Measurements from ENCODE around the gene MUL1.

MUL1 gene

DNA sequence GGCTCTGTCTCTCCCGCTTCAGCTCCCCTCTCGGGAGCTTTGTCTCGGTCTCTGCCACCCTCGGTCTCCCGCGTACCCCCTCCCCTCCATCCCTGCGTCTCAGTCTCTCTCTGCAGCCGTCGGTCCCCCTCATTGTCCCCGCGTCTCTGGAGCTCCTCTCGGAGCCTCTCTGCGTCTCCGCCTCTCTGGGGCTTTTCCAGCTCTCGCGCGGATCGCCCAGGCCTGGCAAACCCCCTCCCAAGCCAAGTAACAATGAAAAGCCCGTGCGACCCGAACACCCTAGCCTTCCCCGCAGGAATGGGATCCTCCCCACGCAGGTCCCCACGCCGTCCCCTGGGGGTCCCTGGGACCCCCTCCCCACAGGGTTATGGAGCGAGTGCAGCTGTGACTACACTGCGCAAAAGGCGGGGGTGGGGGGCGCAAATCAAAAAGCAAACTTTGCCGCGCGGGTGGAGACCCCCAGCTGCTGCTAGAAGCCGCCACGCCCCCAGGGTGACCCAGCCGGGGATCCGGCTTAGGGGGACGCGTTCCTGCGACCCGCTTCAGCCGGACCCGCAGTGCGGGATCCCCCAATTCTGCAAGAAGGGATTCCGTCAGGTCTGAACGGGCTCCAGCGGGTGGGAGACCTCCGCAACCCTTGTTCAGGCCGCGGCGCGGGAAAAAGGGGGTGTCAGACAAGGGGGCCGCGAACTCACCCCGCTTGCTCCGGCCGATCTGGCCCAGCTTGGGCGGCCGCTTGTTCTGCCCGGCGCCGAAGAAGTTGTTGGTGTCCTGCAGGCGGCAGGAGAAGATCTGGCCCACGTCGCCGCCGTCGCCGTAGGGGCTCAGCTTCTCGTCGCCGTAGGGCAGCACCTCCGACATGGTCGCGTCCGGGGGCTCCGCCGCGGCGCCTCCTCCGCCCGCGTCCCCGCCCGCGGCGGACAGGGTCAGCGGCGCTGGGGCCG lies 23.2 kb downstream of the MUL1 start:
- no peaks in the 10 kb centered on the region for H3K9me3 Mint-ChIP-seq
- peaks cover 61% of the 10 kb centered on the region for H3K27me3 Mint-ChIP-seq
- ATAC-seq (no peak), DNase-seq (no peak)
- H3K4me3 Mint-ChIP-seq: peak overlapping the region; percentile 72
- no peaks in the 10 kb centered on the region for H3K36me3 Mint-ChIP-seq (ENCODE audit: low read depth)
- H3K27ac Mint-ChIP-seq: no peak overlapping the region
- peaks cover 19% of the 10 kb centered on the region for H3K4me1 Mint-ChIP-seq

DNA sequence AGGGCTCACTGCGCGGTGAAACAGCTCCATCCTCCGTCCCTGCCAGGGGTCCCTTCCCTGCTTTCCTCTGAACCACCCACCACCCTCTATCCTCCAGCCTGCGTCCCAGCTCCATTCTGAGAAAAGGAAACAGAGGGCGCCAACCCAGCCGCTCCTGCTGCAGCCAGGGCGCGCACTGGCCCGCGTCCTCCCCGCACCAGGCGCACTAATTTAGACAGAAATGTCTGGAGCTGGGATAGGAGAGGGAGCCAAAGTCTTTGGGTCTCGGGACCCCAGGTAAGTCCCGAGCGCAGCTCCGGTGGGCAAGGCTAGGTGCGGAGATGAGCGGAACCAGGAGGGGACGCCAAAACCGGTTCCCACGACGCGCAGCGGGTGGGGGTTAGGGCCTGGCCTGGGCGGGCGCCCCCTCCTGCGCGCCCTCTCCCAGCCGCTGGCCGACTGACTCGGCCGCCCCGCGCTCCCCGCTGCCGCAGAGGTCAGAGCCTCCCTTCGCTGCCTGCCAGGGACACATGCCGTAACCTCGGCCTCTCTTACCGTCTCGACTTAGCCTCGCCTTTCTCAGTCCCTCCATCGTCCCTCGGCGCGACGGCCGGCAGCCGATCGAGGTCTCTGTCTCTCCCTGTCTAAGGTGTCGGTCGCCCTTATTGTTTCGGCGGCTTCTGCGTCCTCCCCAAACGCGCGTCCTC lies 24.0 kb downstream of the MUL1 start:
- Mint-ChIP-seq H3K4me3 (peak overlapping the region; percentile 72), H3K4me1 (peaks cover 19% of the 10 kb centered on the region), H3K36me3 (ENCODE audit: low read depth) (no peaks in the 10 kb centered on the region), H3K27ac (no peak overlapping the region), H3K27me3 (peaks cover 64% of the 10 kb centered on the region), H3K9me3 (no peaks in the 10 kb centered on the region)
- ATAC-seq (no peak), DNase-seq (no peak)

DNA sequence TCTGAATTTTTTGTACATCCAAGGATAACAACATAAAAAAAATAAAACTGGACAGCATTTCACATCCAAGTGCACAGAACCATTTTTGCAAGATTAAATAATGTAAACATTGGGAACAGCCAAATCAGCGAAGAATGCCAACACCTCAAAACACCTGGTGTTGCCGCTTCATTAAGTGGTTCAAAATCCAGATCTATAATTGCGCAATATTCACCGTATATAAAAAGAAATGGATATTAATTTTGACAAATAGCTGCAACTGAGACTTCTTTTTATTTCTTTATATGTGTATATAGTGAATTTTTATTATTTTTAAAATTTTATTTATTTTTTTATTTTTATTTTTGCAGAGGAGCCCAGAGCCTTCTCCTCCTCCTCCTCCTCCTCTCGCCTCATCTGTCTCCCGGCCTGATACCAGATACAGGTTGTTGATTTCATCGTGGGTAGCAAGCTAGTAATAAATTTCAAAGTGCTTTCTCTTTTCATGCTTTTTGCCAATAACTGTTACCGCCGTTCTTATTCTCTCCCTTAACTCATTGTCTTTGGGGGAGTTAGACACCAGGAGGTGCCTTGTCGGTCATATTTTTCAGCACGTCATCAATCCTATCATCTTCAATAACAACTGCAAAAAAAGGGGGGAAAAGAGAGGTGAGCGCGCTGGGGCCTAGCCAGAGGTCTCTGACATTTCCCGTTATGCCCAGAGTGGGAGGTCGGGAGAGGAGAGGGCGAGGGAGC lies 24.7 kb downstream of the MUL1 start:
- H3K27me3 Mint-ChIP-seq: peaks cover 63% of the 10 kb centered on the region
- DNase-seq (no peak), ATAC-seq (no peak)
- H3K27ac Mint-ChIP-seq: no peak overlapping the region
- peaks cover 19% of the 10 kb centered on the region for H3K4me1 Mint-ChIP-seq
- no peaks in the 10 kb centered on the region for H3K9me3 Mint-ChIP-seq
- H3K4me3 Mint-ChIP-seq: no peak overlapping the region
- H3K36me3 Mint-ChIP-seq (ENCODE audit: low read depth): no peaks in the 10 kb centered on the region

DNA sequence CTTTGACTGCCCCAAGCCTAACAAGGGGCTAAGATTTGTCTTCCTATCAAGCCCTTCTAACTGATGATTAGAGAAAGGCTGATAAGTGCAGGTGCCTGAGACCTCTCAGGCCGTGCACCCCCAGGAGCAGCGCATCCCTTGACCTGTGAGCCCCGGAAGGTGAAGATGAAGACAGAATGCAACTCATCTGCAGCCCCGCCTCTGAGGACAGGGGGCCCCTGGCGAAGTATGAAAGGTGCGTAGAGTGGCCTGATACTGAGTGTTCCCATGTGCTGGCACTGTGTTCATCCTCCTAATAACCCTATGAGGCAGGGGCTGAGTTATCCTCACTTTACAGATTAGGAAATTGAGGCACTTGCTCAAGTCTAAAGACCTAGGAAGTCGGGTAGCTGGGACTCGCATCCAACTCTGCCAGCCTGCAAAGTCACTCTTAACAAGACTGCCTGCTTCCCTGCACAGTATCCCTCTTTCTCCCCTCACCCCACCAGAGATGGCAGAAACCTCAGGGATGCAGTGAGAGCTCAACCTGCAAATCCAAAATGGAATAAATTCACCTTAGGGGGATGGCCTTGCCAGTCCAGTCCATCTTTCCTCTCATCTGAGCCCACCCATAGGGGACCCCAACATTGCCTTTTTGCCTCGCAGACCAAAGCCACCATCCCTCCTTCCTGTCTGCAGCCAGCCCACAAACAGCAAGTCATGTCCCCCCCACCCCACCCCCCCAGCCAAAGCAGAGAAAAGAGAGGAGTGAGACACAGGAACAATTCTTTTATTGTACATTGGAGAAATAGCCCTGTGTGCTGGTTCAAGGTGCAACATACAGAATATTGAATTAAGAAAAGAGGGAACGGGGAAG lies 26.1 kb downstream of the MUL1 start:
- DNase-seq (no peak), ATAC-seq (no peak)
- Mint-ChIP-seq H3K9me3 (no peaks in the 10 kb centered on the region), H3K36me3 (ENCODE audit: low read depth) (no peaks in the 10 kb centered on the region), H3K4me1 (peaks cover 16% of the 10 kb centered on the region), H3K27me3 (peaks cover 62% of the 10 kb centered on the region), H3K4me3 (no peak overlapping the region), H3K27ac (no peak overlapping the region)

DNA sequence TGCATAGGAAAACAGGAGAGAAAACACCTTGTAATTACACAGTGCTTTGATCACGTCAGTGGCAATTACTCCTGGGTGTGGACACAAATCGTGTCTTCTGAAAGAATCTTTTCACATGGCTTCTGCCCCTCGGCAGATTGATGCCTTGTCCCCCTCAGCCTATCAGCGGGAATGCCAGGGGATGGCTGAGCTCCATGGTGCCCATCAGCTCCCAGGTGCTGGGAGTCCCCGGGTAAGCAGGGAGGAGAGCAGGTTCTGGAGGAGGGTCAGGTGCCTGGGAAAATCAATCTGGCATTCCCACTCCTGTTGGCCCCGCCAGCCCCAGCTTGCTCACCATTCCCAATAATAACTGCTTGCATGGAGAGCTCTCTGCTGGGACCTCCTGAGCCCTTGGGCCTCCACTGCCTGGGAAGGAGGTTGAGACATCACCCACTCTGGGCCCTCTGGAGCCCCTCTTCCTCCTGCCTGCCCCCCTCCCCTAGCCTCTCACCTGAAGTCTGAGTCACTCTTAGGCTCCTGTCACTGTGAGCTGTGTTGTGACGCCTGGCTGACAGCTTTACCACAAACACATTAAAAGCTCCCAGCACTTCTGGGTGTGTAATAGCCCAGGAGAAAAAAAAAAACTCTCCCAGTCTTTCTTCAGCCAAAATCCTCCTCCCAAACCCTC lies 26.9 kb downstream of the MUL1 start:
- H3K9me3 Mint-ChIP-seq: no peaks in the 10 kb centered on the region
- ATAC-seq (no peak), DNase-seq (no peak)
- H3K27me3 Mint-ChIP-seq: peaks cover 68% of the 10 kb centered on the region
- H3K36me3 Mint-ChIP-seq (ENCODE audit: low read depth): no peaks in the 10 kb centered on the region
- peaks cover 16% of the 10 kb centered on the region for H3K4me1 Mint-ChIP-seq
- H3K27ac Mint-ChIP-seq: no peak overlapping the region
- no peak overlapping the region for H3K4me3 Mint-ChIP-seq

DNA sequence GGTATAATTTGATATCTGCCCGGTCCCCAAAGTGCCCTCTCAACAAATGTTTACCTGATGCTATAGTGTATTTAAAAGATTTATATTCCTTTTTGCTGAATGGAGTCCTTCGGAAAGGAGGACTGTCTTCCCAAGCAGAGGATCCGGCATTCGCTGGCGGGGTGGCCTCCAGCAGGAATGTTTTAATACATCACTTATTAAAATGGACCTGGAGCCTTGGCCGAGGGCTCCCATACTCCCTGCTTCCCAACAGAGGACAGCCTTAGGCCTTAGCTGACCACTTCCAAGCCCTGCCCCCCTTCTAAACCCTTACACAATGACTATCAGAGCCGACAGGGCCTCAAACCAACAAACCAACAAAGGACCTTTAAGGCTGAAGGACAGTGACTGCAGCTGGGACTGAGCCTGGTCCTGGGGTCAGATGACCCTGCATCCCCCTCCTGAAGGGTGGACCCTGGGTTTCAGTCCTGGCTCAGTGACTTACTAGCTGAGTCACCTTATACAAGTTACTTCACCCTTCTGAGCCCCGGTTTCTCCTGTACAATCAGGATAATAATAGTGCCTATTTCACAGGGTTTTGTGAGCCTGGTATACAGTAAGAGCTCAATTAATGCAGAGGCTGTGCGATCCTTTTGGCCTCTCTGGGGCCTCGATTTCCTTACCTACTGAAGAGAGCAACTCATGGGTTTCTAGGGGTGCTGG lies 27.6 kb downstream of the MUL1 start:
- no peaks in the 10 kb centered on the region for H3K9me3 Mint-ChIP-seq
- ATAC-seq (no peak), DNase-seq (no peak)
- no peak overlapping the region for H3K4me3 Mint-ChIP-seq
- H3K27ac Mint-ChIP-seq: no peak overlapping the region
- H3K36me3 Mint-ChIP-seq (ENCODE audit: low read depth): no peaks in the 10 kb centered on the region
- peaks cover 72% of the 10 kb centered on the region for H3K27me3 Mint-ChIP-seq
- peaks cover 13% of the 10 kb centered on the region for H3K4me1 Mint-ChIP-seq

DNA sequence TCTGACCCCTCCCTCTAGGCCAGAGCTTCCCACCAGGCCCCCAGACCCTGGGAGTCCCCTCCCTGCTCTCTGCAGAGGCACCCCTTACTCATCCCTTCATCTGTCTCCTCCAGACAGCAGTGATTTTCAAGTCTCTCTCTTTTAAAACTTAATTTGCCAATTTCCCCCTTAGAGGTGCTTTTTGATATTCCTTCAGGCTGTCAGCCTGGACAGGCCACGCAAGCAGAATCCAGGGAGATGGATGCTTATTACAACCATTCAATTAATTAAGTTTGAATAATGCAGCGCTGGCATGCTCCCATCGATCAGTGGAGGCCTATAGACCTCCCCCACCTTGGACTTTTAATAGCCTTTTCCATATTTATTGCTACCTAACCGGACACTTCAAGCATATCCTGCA lies 28.1 kb downstream of the MUL1 start:
- Mint-ChIP-seq H3K4me3 (no peak overlapping the region), H3K27ac (no peak overlapping the region), H3K36me3 (ENCODE audit: low read depth) (no peaks in the 10 kb centered on the region), H3K27me3 (peaks cover 78% of the 10 kb centered on the region), H3K4me1 (peaks cover 13% of the 10 kb centered on the region), H3K9me3 (no peaks in the 10 kb centered on the region)
- DNase-seq: no peak
- no peak for ATAC-seq

DNA sequence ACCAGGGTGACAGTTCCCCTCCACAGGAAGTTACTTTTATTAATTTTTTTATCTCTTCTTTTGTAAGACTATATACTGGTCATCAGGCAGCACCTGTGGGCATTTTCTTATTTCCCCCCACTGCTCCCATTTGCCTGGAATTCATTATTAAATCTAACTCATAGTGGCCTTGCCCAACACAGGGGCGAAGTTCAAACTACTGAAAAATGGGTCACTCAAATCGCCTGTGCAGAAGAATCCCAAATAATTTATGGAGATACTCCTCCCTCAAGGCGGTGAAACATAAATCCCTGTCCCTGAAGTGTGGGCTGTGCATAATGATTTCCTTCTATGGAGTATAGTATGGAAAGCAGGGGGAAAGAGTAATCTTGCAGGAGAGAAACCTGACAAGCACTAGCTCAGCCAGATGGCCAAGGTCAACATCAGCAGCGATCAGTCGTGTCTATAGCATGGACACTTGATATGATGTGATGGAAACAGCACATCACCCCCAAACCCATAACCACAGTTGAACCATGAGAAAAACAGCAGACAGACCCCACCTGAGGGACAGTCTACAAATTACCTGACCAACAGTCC lies 29.8 kb downstream of the MUL1 start:
- peaks cover 79% of the 10 kb centered on the region for H3K27me3 Mint-ChIP-seq
- ATAC-seq (no peak), DNase-seq (no peak)
- no peaks in the 10 kb centered on the region for H3K36me3 Mint-ChIP-seq (ENCODE audit: low read depth)
- no peak overlapping the region for H3K4me3 Mint-ChIP-seq
- H3K27ac Mint-ChIP-seq: no peak overlapping the region
- no peaks in the 10 kb centered on the region for H3K9me3 Mint-ChIP-seq
- peaks cover 2% of the 10 kb centered on the region for H3K4me1 Mint-ChIP-seq

DNA sequence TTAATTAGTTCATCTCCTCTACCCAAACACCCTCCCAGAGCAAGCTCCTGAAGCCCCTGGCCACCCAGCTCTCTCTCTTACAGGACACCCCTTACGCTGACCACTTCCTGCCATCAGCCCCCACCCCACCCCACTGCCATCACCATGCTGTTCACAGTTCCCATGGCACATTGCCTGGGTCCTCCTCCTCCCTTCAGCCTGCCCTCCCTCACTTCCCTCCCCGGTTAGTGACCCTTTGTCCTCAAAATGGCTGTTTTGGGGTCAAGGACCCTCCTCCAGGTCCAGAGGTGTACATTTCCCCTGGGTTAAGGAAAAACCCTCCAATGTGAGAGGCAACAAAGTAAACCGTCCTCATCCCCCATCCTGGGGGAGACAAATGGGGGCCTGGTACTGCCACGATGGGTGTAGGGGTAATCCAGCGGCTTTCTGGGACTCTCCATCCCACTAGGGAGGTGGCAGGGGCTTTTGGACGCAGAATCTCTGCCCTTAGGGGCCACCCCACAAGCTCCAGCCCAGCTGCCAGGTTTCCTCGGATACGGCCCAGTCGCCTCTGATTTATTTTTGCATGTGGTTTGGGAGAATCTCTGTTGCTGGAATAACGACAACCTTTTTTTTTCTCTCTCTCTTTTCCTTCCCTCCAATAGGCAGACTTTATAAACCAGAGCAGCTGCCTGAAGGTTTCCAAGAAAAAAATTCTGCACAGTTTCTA lies 30.4 kb downstream of the MUL1 start:
- Mint-ChIP-seq H3K9me3 (no peaks in the 10 kb centered on the region), H3K27me3 (peaks cover 76% of the 10 kb centered on the region), H3K4me3 (no peak overlapping the region), H3K27ac (no peak overlapping the region), H3K4me1 (no peaks in the 10 kb centered on the region), H3K36me3 (ENCODE audit: low read depth) (no peaks in the 10 kb centered on the region)
- DNase-seq (no peak), ATAC-seq (no peak)

DNA sequence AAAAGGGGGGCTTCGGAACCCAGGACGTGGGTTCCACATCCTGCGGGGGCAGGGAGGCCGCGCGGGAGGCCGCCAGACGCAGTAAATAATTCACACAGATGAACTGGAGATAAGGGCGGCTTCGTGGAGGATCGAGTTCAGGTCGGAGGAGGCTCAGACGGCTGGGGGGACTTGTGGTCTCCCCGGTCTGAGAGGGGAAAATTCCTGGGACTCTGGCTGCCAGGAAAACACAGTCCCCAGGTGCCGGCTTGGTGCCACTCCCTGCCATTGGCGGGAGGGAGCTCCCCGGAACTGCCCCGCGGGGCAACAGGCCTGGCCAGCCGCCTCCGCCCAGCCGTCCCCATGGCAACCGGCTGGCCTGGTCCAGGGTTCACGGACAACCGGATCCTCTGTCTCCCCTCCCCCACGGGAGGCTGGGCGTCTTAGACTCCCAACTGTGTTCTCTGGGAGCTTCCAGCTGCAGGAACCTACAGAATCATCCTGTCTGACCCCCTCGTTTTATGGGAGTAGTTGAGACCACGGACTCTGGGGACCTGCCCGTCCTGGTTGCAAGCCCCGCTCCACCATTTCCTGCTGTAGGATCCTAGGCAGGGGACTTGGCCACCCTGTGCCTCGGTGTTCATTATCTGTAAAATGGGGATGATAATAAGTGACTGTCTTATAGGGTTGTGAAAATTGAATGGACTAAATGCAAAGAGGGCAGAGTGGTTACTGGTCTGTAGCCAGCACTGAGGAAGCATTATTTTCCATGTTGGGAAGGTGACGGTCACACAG lies 31.5 kb downstream of the MUL1 start:
- Mint-ChIP-seq H3K36me3 (ENCODE audit: low read depth) (no peaks in the 10 kb centered on the region), H3K9me3 (no peaks in the 10 kb centered on the region), H3K27ac (no peak overlapping the region), H3K27me3 (peaks cover 75% of the 10 kb centered on the region), H3K4me1 (no peaks in the 10 kb centered on the region), H3K4me3 (no peak overlapping the region)
- no peak for ATAC-seq
- no peak for DNase-seq

DNA sequence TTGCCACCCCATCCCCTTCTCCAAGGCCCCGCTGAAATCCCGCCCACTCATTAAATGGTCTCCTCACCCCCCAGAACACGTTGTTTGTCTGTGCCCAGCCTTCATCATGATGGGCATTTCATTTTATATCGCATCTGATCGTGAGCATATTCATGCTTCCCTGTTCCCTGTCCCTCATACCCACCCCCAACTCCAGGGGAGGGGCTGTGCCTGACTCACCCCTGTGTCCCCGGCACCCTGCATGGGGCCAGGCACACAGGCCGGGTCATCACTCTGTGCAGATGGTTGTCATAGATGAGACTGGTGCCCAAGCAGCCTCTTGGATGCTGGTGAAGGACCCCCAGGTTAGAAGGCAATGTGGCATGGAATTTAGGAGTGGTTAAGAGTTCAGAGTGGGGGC lies 33.0 kb downstream of the MUL1 start:
- DNase-seq (no peak), ATAC-seq (no peak)
- no peak overlapping the region for H3K4me3 Mint-ChIP-seq
- no peaks in the 10 kb centered on the region for H3K4me1 Mint-ChIP-seq
- no peaks in the 10 kb centered on the region for H3K9me3 Mint-ChIP-seq
- no peaks in the 10 kb centered on the region for H3K36me3 Mint-ChIP-seq (ENCODE audit: low read depth)
- no peak overlapping the region for H3K27ac Mint-ChIP-seq
- peaks cover 75% of the 10 kb centered on the region for H3K27me3 Mint-ChIP-seq
